Measurements from ENCODE around the gene TDRD7.

Gene TDRD7

GRCh38 chr9:97425973-97426336, 14.1 kb downstream of the TDRD7 start:
- H3K27me3 ChIP-seq (ENCODE audit: insufficient read depth, poor library complexity, severe bottlenecking): no peaks in the 10 kb centered on the region
- H3K27ac ChIP-seq (replicated peaks): no peak overlapping the region
- DNase-seq (ENCODE audit: low read depth in 1 of 2, low spot score in 1 of 2): no peak
- H3K4me3 ChIP-seq (replicated peaks; ENCODE audit: insufficient read depth, low read length): no peak overlapping the region
- TF ChIP-seq SPI1 (IDR thresholded peaks at IDR 0.05; ENCODE audit: borderline replicate concordance, low read depth): no peak

GRCh38 chr9:97427885-97428284, 16.0 kb downstream of the TDRD7 start:
- TF ChIP-seq REST (IDR thresholded peaks at IDR 0.05; ENCODE audit: insufficient replicate concordance, low read depth) (no peak), CTCF (IDR thresholded peaks at IDR 0.05; ENCODE audit: insufficient read depth, low read length) (no peak), GABPA (IDR thresholded peaks at IDR 0.05; ENCODE audit: low read depth) (no peak), SPI1 (IDR thresholded peaks at IDR 0.05; ENCODE audit: borderline replicate concordance, low read depth) (no peak)
- Histone ChIP-seq H3K27ac (replicated peaks) (no peak overlapping the region), H3K4me3 (replicated peaks; ENCODE audit: insufficient read depth, low read length) (no peak overlapping the region), H3K27me3 (ENCODE audit: insufficient read depth, poor library complexity, severe bottlenecking) (no peaks in the 10 kb centered on the region)
- no peak for DNase-seq (ENCODE audit: low read depth in 1 of 2, low spot score in 1 of 2)

GRCh38 chr9:97430316-97431043, 18.6 kb downstream of the TDRD7 start:
- Histone ChIP-seq H3K27me3 (ENCODE audit: insufficient read depth, poor library complexity, severe bottlenecking) (no peaks in the 10 kb centered on the region), H3K4me3 (replicated peaks; ENCODE audit: insufficient read depth, low read length) (no peak overlapping the region), H3K27ac (replicated peaks) (no peak overlapping the region)
- no peak for DNase-seq (ENCODE audit: low read depth in 1 of 2, low spot score in 1 of 2)
- TF ChIP-seq CTCF (IDR thresholded peaks at IDR 0.05; ENCODE audit: insufficient read depth, low read length) (no peak), SPI1 (IDR thresholded peaks at IDR 0.05; ENCODE audit: borderline replicate concordance, low read depth) (no peak), GABPA (IDR thresholded peaks at IDR 0.05; ENCODE audit: low read depth) (no peak), POLR2AphosphoS5 (IDR thresholded peaks at IDR 0.05; ENCODE audit: low read depth) (no peak), REST (IDR thresholded peaks at IDR 0.05; ENCODE audit: insufficient replicate concordance, low read depth) (no peak)

GRCh38 chr9:97431044-97431441, 19.1 kb downstream of the TDRD7 start:
- H3K27ac ChIP-seq (replicated peaks): no peak overlapping the region
- DNase-seq (ENCODE audit: low read depth in 1 of 2, low spot score in 1 of 2): no peak
- TF ChIP-seq CTCF (IDR thresholded peaks at IDR 0.05; ENCODE audit: insufficient read depth, low read length): no peak
- no peak for TF ChIP-seq SPI1 (IDR thresholded peaks at IDR 0.05; ENCODE audit: borderline replicate concordance, low read depth)
- TF ChIP-seq POLR2AphosphoS5 (IDR thresholded peaks at IDR 0.05; ENCODE audit: low read depth): no peak
- no peak for TF ChIP-seq REST (IDR thresholded peaks at IDR 0.05; ENCODE audit: insufficient replicate concordance, low read depth)
- TF ChIP-seq GABPA (IDR thresholded peaks at IDR 0.05; ENCODE audit: low read depth): no peak
- no peak overlapping the region for H3K4me3 ChIP-seq (replicated peaks; ENCODE audit: insufficient read depth, low read length)
- no peaks in the 10 kb centered on the region for H3K27me3 ChIP-seq (ENCODE audit: insufficient read depth, poor library complexity, severe bottlenecking)

Measured in HL-60 (cell line).